ENCODE data around the gene TMEM26.

TMEM26 gene

GRCh38 chr10:61475449-61475873, 22.3 kb upstream of the TMEM26 start:
- Histone ChIP-seq H3K36me3 (ENCODE audit: control insufficient read depth, insufficient read depth, low read length) (no peaks in the 10 kb centered on the region), H3K9me3 (ENCODE audit: control insufficient read depth, low read length) (no peaks in the 10 kb centered on the region), H3K4me1 (ENCODE audit: control insufficient read depth, insufficient read depth, low read length) (no peaks in the 10 kb centered on the region), H3K4me3 (ENCODE audit: low read length) (no peak overlapping the region), H3K27me3 (ENCODE audit: control insufficient read depth, insufficient read depth, low read length) (no peaks in the 10 kb centered on the region), H3K9ac (ENCODE audit: low read length) (no peak overlapping the region)

- Histone ChIP-seq H3K9ac (ENCODE audit: low read length) (no peak overlapping the region), H3K27me3 (ENCODE audit: control insufficient read depth, insufficient read depth, low read length) (no peaks in the 10 kb centered on the region), H3K9me3 (ENCODE audit: control insufficient read depth, low read length) (no peaks in the 10 kb centered on the region), H3K4me1 (ENCODE audit: control insufficient read depth, insufficient read depth, low read length) (no peaks in the 10 kb centered on the region), H3K36me3 (ENCODE audit: control insufficient read depth, insufficient read depth, low read length) (no peaks in the 10 kb centered on the region), H3K4me3 (ENCODE audit: low read length) (no peak overlapping the region)
Measured at GRCh38 chr10:61472090-61472674, 19.0 kb upstream of the TMEM26 start.

GRCh38 chr10:61471491-61471890, 18.3 kb upstream of the TMEM26 start:
- Histone ChIP-seq H3K36me3 (ENCODE audit: control insufficient read depth, insufficient read depth, low read length) (no peaks in the 10 kb centered on the region), H3K27me3 (ENCODE audit: control insufficient read depth, insufficient read depth, low read length) (no peaks in the 10 kb centered on the region)

GRCh38 chr10:61470740-61471139, 17.6 kb upstream of the TMEM26 start:
- H3K4me1 ChIP-seq (ENCODE audit: control insufficient read depth, insufficient read depth, low read length): no peaks in the 10 kb centered on the region
- no peaks in the 10 kb centered on the region for H3K36me3 ChIP-seq (ENCODE audit: control insufficient read depth, insufficient read depth, low read length)
- H3K4me3 ChIP-seq (ENCODE audit: low read length): no peak overlapping the region
- H3K9ac ChIP-seq (ENCODE audit: low read length): no peak overlapping the region
- H3K27me3 ChIP-seq (ENCODE audit: control insufficient read depth, insufficient read depth, low read length): no peaks in the 10 kb centered on the region
- no peaks in the 10 kb centered on the region for H3K9me3 ChIP-seq (ENCODE audit: control insufficient read depth, low read length)

More at GRCh38 chr10:61471491-61471890, 18.3 kb upstream of the TMEM26 start:
- Histone ChIP-seq H3K9ac (ENCODE audit: low read length) (no peak overlapping the region), H3K4me1 (ENCODE audit: control insufficient read depth, insufficient read depth, low read length) (no peaks in the 10 kb centered on the region), H3K4me3 (ENCODE audit: low read length) (no peak overlapping the region), H3K9me3 (ENCODE audit: control insufficient read depth, low read length) (no peaks in the 10 kb centered on the region)

- Histone ChIP-seq H3K9me3 (ENCODE audit: control insufficient read depth, low read length) (no peaks in the 10 kb centered on the region), H3K27me3 (ENCODE audit: control insufficient read depth, insufficient read depth, low read length) (no peaks in the 10 kb centered on the region)
Measured at GRCh38 chr10:61465901-61466632, 12.9 kb upstream of the TMEM26 start.

GRCh38 chr10:61465171-61465496, 12.0 kb upstream of the TMEM26 start:
- no peaks in the 10 kb centered on the region for H3K27me3 ChIP-seq (ENCODE audit: control insufficient read depth, insufficient read depth, low read length)
- no peaks in the 10 kb centered on the region for H3K4me1 ChIP-seq (ENCODE audit: control insufficient read depth, insufficient read depth, low read length)
- no peak overlapping the region for H3K4me3 ChIP-seq (ENCODE audit: low read length)
- H3K36me3 ChIP-seq (ENCODE audit: control insufficient read depth, insufficient read depth, low read length): no peaks in the 10 kb centered on the region
- H3K9me3 ChIP-seq (ENCODE audit: control insufficient read depth, low read length): no peaks in the 10 kb centered on the region
- no peak overlapping the region for H3K9ac ChIP-seq (ENCODE audit: low read length)

More at GRCh38 chr10:61465901-61466632, 12.9 kb upstream of the TMEM26 start:
- Histone ChIP-seq H3K9ac (ENCODE audit: low read length) (no peak overlapping the region), H3K36me3 (ENCODE audit: control insufficient read depth, insufficient read depth, low read length) (no peaks in the 10 kb centered on the region), H3K4me1 (ENCODE audit: control insufficient read depth, insufficient read depth, low read length) (no peaks in the 10 kb centered on the region), H3K4me3 (ENCODE audit: low read length) (no peak overlapping the region)

- Histone ChIP-seq H3K9ac (ENCODE audit: low read length) (no peak overlapping the region), H3K4me3 (ENCODE audit: low read length) (no peak overlapping the region), H3K9me3 (ENCODE audit: control insufficient read depth, low read length) (no peaks in the 10 kb centered on the region), H3K36me3 (ENCODE audit: control insufficient read depth, insufficient read depth, low read length) (no peaks in the 10 kb centered on the region), H3K27me3 (ENCODE audit: control insufficient read depth, insufficient read depth, low read length) (no peaks in the 10 kb centered on the region), H3K4me1 (ENCODE audit: control insufficient read depth, insufficient read depth, low read length) (no peaks in the 10 kb centered on the region)
Measured at GRCh38 chr10:61464461-61465170, 11.4 kb upstream of the TMEM26 start.

GRCh38 chr10:61463035-61463909, 10.1 kb upstream of the TMEM26 start:
- Histone ChIP-seq H3K27me3 (ENCODE audit: control insufficient read depth, insufficient read depth, low read length) (no peaks in the 10 kb centered on the region), H3K4me1 (ENCODE audit: control insufficient read depth, insufficient read depth, low read length) (no peaks in the 10 kb centered on the region), H3K9me3 (ENCODE audit: control insufficient read depth, low read length) (no peaks in the 10 kb centered on the region), H3K36me3 (ENCODE audit: control insufficient read depth, insufficient read depth, low read length) (no peaks in the 10 kb centered on the region), H3K9ac (ENCODE audit: low read length) (no peak overlapping the region), H3K4me3 (ENCODE audit: low read length) (no peak overlapping the region)

- no peaks in the 10 kb centered on the region for H3K27me3 ChIP-seq (ENCODE audit: control insufficient read depth, insufficient read depth, low read length)
- H3K4me3 ChIP-seq (ENCODE audit: low read length): no peak overlapping the region
- H3K36me3 ChIP-seq (ENCODE audit: control insufficient read depth, insufficient read depth, low read length): no peaks in the 10 kb centered on the region
- H3K9ac ChIP-seq (ENCODE audit: low read length): no peak overlapping the region
- H3K4me1 ChIP-seq (ENCODE audit: control insufficient read depth, insufficient read depth, low read length): peaks cover 7% of the 10 kb centered on the region
- H3K9me3 ChIP-seq (ENCODE audit: control insufficient read depth, low read length): no peaks in the 10 kb centered on the region
Measured at GRCh38 chr10:61460835-61461234, 7.7 kb upstream of the TMEM26 start.

GRCh38 chr10:61458031-61458430, 4.8 kb upstream of the TMEM26 start:
- H3K4me3 ChIP-seq (ENCODE audit: low read length): no peak overlapping the region
- H3K9ac ChIP-seq (ENCODE audit: low read length): no peak overlapping the region
- H3K27me3 ChIP-seq (ENCODE audit: control insufficient read depth, insufficient read depth, low read length): peaks cover 8% of the 10 kb centered on the region
- H3K36me3 ChIP-seq (ENCODE audit: control insufficient read depth, insufficient read depth, low read length): no peaks in the 10 kb centered on the region
- peaks cover 12% of the 10 kb centered on the region for H3K4me1 ChIP-seq (ENCODE audit: control insufficient read depth, insufficient read depth, low read length)
- H3K9me3 ChIP-seq (ENCODE audit: control insufficient read depth, low read length): no peaks in the 10 kb centered on the region

- Histone ChIP-seq H3K4me1 (ENCODE audit: control insufficient read depth, insufficient read depth, low read length) (peaks cover 21% of the 10 kb centered on the region), H3K27me3 (ENCODE audit: control insufficient read depth, insufficient read depth, low read length) (peaks cover 20% of the 10 kb centered on the region), H3K36me3 (ENCODE audit: control insufficient read depth, insufficient read depth, low read length) (no peaks in the 10 kb centered on the region), H3K9me3 (ENCODE audit: control insufficient read depth, low read length) (no peaks in the 10 kb centered on the region), H3K9ac (ENCODE audit: low read length) (no peak overlapping the region), H3K4me3 (ENCODE audit: low read length) (no peak overlapping the region)
Measured at GRCh38 chr10:61456095-61456789, 3.1 kb upstream of the TMEM26 start.
